GM19438 (cell line): ENCODE data around the gene ADTRP.

Source experiments
- ATAC-seq: cut with Tn5 transposase; IDR thresholded peaks from one replicate; pipeline ENCODE4 v1.9.1; 2021; ENCODE audit warnings: low read depth; ENCODE audit not compliant: unreplicated experiment

Gene ADTRP

DNA sequence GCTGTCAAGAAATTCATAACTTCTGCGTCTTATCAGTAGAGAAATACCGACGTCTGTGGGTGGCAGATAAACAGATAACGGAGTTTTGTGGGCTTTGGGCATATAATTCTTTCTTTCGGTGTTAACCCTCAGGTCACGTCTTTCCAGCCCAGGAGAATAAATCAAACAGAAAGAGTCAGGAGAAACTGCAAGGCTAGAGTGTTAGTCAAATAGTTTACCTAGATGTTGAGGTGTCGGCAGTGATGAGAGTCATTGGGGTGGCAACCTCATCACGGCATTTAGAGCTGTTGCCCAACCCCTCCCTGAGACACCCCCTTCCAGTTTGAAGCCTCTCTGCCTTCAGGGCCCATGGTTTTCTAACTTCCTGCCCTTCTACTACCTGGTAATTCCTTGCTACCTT is 49.5 kb downstream of the ADTRP start:
- no peak for ATAC-seq

GRCh38 chr6:11727998-11728961 is 50.3 kb downstream of the ADTRP start:
- no peak for ATAC-seq

GRCh38 chr6:11727346-11727997 is 51.1 kb downstream of the ADTRP start:
- ATAC-seq = no peak

- ATAC-seq = no peak
These were observed 54.3 kb downstream of the ADTRP start for GRCh38 chr6:11724286-11724685.

DNA sequence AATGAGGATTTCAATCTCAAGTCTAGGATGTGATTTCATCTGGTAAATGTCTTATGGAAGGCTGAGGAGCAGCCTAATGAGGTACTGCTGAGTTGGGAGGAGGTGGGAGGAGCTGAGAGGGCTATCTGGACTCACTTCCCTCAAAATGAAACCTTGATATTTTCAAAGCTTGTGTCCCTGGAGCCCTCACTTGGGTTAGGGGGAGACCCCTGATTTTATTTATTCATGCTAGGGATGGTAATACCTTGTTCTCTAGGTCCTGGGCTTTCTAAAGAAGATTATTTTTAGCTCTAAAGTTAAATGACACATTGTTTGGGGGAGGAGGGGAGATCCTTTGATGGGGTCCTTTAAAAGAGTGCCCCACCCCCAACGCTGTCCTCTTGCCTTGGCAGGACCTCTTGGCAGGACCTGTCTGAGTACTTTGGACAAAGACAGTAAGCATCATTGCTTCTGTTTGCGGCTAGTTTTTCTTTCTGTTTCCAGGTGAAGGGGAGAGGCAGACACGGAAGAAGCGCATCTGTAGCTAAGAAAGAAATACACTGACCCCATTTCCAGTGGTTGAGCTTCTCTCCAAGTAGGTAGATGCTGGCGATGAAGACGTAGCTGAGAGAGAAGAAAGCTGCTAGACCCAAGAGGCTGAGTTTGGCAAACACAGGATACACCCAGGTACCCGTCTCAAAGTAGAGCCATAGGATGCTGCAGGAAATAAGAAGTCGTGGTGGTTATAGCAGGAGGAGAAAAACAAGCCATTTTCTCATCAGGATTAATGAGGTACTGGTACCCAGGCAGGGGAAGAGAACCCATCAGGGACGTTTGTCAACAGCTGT is 55.6 kb downstream of the ADTRP start:
- ATAC-seq = no peak

DNA sequence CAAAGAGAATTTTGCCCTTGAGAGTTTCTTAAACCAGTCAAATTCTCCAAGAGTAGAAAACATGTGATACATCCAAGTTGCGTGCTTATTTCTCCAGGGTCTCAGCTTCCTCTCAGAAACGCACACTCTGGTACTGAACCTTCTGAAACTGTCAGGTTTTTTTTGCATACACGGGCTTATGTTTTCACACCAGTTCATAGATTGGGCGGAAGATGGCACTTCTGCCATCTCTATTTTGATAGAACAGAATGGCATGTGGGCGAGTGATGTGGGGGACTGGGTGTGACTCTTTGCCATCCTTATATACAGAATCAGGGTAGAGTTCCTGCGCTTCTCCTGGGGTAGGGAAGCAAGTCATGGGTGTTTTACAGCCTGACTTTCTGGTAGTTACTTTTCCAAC is 56.4 kb downstream of the ADTRP start:
- no peak for ATAC-seq

DNA sequence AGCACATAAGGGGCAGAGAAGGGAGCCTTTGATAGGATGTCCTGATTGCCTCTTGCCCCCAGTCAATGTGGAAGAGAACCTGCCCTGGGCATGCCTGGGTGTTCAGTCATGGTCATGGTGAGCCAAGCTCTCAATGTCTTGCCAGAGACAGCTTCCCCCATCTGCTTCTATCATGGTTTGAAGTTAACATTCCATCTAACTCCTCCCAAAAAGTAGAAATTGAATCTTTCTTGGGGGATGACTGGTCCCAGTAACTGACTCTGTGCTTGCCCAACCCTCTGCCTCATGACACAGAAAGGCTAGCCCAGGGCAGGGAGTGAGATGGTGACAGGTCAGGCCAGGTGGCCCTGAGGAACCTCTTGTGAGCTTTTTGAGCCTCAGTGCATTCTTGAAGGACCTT is 60.1 kb downstream of the ADTRP start:
- ATAC-seq = no peak

- ATAC-seq = no peak
These were observed 60.6 kb downstream of the ADTRP start for GRCh38 chr6:11718031-11718430.

- ATAC-seq = no peak
These were observed 63.8 kb downstream of the ADTRP start for GRCh38 chr6:11714798-11715285.

GRCh38 chr6:11714116-11714797 is 64.3 kb downstream of the ADTRP start:
- no peak for ATAC-seq

GRCh38 chr6:11712760-11713159 is 65.8 kb downstream of the ADTRP start:
- no peak for ATAC-seq

DNA sequence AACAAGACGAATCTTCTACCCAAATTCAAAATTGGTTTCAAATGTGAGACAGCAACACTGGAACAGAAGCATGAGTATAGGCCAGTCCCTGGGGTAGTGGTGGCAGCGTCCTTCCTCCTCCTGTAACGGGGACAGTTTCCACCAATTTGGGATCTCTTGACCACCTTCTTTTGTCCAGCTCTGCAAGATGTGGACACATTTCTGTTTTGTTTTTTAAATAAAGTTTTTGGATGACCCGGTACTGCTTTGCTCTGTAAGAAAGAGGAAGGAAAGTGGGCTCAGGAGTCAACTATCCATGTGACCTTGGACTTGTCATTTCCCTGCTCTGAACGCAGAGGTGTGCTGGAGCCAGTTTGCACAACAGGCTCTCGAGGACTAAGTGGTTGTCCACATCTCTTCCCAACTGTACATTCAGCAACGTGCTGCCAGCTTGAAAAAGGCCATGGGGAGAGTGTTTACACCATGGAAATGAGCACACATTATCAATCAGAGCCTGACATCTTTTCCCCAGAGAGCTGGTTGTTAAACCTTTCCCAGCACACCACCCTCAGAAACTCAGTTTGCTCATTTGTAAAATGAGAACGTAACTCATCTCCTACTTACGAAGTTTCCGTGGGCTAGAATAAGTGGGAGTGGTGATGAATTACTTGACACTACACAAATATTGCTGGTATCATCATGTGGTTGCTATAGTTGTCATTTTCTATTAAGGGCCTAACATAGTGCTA is 66.5 kb downstream of the ADTRP start:
- no peak for ATAC-seq

DNA sequence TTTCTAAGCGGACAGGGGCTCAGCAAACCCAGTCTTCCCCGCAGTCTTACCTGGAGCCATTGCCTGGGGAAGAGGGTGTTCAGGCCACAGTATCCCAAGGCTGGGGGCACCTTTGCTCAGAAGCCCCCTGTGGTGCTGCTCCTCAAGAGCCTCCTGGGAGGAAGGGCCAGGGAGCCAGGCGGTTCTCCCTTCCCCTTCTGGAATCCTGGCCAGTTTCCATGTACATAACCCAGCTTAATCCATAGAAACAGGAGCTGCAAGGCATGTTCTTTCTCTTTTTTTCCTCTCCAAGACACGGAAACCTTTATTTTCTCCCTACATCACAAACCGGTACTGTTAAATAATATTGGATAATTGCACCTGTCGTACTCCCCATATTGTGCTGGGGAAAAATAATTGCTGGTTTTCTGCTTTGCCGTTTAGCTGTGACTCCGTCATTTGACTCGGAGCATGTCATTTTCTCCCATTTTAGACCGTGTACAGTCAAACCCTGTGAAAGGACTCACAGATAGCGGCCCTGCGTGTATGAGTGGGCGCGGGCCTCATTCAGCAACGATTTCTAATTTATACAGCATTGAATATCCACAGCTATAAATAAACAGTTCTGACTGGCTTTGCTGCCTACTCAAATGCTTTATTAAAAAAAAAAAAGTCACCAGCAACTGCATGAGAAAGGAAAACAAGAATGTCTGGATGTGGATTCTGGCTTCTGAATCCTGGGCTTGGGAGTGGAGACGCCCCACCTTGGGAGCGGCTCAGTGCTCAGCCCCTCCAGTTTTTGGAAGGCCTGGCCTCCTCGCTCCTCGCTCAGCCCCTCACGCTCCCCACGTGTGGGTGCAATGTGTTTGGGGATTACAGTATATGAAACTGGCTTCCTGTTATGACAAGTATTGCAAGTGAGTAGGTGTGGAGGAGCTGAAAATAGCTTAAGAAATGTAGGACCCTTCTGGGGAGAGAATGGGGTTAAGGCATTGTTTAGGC is 67.3 kb downstream of the ADTRP start:
- no peak for ATAC-seq

DNA sequence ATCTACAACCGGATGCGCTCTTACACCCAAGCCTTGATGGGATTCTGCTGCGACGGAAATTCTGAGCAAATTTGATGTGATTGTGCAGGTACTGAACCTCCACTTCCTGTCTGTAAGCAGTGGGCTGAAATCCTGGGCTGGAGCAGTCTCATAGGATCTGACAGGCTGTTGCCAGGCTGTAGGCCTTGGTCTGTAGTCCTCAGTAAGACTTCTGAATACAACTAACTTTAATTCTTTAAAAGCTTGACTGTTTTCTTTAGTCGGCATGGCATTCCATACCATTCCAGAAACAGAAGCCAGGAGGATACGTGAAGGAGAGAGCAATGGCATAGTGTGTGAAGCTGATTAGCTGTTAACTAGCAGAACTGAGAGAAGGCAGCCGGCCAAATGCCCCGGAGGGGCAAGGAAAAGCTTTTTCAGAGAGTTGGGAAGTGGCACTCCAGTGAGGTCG is 68.3 kb downstream of the ADTRP start:
- no peak for ATAC-seq

GRCh38 chr6:11706171-11706570 is 72.4 kb downstream of the ADTRP start:
- ATAC-seq = no peak

- ATAC-seq = no peak
These were observed 73.1 kb downstream of the ADTRP start for GRCh38 chr6:11705483-11705882.

DNA sequence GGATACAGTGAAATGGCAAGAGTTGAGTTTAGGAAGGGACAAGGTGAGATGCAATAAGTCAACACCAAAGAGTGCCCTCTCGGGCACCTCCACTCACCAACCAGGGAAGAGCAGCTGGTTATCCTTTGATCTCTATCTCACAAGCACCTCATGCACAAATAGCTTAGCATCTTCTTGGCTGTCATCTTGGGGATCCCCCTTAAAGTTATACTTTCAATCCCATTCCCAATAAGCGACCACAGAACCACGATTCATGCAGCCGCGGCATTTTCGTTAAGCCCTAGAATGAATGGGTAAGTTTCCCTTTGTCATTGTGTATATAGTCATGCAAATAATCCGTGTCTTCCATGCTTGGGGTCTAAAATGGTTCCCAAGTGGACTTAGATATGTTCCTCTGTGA is 73.5 kb downstream of the ADTRP start:
- ATAC-seq = no peak

GRCh38 chr6:11703725-11704124 is 74.9 kb downstream of the ADTRP start:
- ATAC-seq = no peak
